ENCODE measurements around the gene LEO1. TPM values are rescaled to one million over a fixed set of nuclear protein-coding genes. Genes with fewer than 3 reads are reported as not detected.
A peak's percentile ranks its signal among the peaks of the same experiment; 100 is the strongest.

Gene LEO1
- polyA plus RNA-seq (ENCODE audit: insufficient read length in 4 of 4), result 10 to 100 TPM; 29.8 to 36.6 (median 35.3) TPM

GRCh38 chr15:51971375-51972133, at the start of gene LEO1:
Gene LEO1 (minus strand): TSS chr15:51971778. CDS start chr15:51971745, 33 bp downstream.
- DNase-seq (ENCODE audit: low read depth in 4 of 4, low spot score in 3 of 4), result peak; percentile 90 to 95 (median 93)

GRCh38 chr15:52021128-52021671, 49.6 kb upstream of the LEO1 start:
- no peak for DNase-seq (ENCODE audit: low read depth in 4 of 4, low spot score in 3 of 4)

DNA sequence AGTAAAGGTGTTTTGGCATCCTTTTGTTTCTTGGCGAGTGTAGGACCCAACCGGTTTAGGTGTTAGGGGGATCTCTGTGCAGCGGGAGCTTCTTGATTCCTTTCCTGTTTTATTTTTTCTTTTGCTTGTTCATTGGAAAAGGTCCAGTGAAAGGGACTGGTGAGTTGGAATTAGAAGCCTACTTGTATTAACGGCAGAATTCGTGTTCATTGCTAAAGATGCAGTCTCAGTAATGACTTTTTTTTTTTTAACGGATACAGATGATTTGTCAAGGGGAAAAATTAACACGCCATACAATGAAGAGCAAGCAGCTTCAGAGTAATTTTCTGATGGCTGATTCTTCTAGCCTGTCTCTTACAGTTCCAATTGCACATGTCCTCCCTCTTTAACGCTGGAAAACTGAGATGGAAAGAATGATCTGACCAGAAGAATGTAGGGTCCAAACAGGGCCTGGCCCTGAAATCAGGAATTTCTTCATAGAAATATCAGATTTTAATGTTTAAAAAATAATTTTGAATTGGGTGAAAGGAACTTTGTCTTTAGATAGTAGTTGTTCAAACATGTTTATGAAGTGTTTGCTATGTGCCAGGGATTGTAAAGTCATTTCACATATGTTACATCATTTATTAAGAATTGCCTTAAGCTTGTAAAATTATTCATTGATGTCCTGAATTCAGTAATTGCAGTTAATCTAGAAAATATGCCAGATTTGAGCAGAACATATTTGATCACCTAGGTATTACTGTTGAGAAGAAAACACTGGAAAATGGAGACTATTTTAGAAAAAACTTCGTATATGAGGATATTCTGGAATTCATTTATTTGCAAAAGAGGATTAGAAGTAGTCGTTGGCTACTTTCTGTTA, 48.9 kb upstream of the LEO1 start:
- DNase-seq (ENCODE audit: low read depth in 4 of 4, low spot score in 3 of 4), result no peak

- DNase-seq (ENCODE audit: low read depth in 4 of 4, low spot score in 3 of 4), result peak in 3 of 4 donors; percentile 42 to 71 (median 60)
Measured at GRCh38 chr15:52019394-52020220, 48.0 kb upstream of the LEO1 start.

DNA sequence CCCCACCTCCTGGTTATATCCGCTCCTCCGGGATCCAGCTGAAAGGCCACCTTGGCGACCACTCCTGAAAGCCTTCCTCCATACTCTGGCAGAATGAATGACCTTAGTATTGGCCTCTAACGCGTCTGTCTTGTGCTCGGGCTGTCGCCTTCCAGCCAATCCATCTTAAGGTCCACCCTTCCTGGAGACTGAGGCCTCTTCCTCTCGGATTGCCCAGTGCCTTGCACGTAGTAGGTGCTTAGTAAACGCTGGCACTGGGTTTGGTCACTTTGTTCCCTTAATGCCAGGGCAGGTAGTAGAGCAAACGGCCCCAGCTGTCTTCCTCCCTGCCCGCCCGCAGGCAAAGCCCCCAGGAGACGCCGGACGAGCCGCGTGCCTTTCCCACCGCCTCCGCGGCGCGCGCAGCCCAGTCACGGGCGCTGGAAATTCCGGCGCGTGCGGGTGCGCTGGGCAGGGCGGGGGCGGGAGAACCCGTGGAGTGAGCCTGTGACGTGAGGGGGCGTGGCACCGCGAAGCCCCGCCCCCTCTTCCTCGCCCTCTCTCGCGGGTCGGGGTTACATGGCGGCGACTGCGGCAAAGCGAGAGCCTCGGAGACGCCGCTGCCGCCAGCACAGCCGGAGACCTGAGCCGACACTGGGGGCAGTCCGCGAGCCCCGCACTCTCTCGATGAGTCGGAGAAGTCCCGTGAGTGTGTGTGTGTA, 47.3 kb upstream of the LEO1 start, which contains the start of gene MAPK6:
TSS of gene MAPK6 (plus strand) at position 527 of the 701 bp plus-strand sequence. CDS start 27,242 bp downstream, outside the sequence.
- peak; percentile 89 to 98 (median 90) for DNase-seq (ENCODE audit: low read depth in 4 of 4, low spot score in 3 of 4)

- DNase-seq (ENCODE audit: low read depth in 4 of 4, low spot score in 3 of 4), result no peak
Measured at GRCh38 chr15:52018244-52018643, 46.7 kb upstream of the LEO1 start.

DNA sequence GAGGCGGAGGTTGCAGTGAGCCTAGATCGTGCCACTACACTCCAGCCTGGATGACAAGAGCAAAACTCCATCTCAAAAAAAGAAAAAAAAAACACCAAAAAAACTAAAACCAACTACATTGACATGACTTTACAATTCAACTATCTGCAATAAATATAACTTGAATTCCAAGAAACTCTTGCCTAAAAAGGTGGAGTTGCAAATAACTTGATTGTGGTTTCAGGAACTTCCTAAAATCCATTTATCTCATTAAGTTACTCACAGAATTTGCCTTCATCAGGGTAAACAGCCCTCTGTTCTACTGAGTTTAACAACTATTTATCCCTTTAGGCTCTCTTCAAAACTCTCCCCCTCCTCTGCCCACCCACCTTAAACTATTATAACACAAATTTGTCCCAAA, 44.7 kb upstream of the LEO1 start:
- DNase-seq (ENCODE audit: low read depth in 4 of 4, low spot score in 3 of 4), result no peak

DNA sequence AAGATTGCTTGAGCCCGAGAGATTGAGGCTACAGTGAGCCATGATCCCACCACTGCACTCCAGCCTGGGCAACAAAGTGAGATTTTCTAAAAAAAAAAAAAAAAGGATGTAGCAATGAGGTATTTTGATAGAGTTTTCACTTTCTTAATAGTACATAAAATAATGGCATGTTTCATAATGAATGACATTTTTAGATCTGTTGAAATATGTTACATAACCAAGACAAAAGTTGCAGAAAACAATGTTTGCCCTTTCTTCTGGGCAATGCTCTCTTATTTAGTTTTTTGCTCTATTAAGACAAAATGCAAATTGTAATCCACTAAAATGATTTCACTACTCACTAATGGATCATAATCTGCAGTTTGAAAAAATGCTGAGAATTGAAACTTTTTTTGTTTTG, 43.0 kb upstream of the LEO1 start:
- no peak for DNase-seq (ENCODE audit: low read depth in 4 of 4, low spot score in 3 of 4)

GRCh38 chr15:52013151-52013791, 41.7 kb upstream of the LEO1 start:
- no peak for DNase-seq (ENCODE audit: low read depth in 4 of 4, low spot score in 3 of 4)

DNA sequence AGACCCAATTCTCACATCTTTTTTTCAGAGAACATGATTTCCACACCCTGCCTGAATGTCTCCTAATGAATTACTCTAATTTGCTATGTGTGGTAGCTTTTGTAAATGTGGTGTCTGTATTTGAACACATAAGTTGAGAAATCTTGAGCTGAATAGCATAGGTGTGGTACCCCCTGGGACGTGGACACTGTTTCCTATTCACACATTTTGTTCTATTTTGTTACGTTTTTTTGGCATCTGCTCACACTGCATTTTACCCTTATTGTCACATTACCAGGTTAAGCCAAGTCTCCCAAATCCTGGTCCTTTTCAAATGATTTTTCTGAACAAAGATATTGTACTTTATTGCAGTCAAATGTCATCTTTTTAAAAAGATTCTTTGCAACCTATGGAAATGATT, 40.6 kb upstream of the LEO1 start:
- no peak for DNase-seq (ENCODE audit: low read depth in 4 of 4, low spot score in 3 of 4)

DNA sequence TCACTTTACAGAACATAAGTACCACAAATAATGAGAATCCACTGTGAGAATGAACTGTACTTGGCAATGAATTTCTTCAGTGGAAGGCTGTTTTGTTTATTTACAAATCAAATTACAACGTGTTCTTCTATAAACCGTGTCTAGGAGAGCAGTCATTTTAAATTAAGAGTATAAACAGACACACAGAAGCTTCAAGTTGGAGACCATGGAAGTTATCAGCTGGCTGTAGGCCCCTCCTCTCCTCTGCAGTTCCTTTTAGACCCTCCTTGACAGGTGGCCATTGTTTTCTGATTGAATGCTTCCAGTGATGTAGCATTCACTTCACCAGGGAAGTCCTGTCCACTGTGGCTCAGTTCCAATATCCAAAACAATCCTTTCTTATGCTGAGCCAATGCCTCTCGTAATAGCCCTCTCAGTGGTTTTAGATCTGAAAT, 40.1 kb upstream of the LEO1 start:
- no peak for DNase-seq (ENCODE audit: low read depth in 4 of 4, low spot score in 3 of 4)

DNA sequence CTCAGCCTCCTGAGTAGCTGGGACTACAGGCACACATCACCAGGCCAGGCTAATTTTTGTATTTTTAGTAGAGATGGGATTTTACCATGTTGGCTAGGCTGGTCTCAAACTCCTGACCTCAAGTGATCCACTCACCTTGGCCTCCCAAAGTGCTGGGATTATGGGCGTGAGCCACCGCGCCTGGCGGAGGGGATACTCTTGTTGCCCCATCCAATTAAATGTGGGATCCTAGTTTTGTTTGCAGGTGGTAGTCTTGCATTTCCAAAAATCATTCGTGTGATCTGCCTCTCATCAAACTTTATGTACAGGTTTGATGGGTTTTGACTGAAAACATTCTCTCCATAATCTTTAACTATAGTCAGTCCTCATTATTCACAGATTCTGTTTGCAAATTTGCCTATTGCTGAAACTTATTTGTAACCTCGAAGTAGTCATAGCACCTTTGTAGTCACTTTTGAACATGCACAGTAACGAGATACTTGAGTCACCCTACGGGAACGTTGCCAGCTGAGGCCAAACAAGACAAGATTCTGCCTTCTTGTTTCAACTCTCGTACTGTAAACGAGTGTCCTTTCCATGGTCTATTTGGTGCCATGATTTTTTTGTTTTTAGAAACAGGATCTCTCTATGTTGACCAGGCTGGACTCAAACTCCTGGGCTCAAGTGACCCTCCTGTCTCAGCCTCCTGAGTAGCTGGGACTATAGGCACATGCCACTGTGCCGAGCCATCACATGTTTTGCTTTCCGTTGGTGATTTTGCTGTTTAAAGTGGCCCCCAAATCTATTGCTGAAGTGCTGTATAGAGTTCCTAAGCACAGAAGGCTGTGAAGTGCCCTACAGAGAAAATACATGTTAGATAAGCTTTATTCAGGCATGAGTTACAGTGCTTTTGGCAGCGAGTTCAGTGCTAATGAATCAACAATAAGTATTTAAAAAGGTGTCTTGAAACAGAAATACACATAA, 39.3 kb upstream of the LEO1 start:
- no peak for DNase-seq (ENCODE audit: low read depth in 4 of 4, low spot score in 3 of 4)

DNA sequence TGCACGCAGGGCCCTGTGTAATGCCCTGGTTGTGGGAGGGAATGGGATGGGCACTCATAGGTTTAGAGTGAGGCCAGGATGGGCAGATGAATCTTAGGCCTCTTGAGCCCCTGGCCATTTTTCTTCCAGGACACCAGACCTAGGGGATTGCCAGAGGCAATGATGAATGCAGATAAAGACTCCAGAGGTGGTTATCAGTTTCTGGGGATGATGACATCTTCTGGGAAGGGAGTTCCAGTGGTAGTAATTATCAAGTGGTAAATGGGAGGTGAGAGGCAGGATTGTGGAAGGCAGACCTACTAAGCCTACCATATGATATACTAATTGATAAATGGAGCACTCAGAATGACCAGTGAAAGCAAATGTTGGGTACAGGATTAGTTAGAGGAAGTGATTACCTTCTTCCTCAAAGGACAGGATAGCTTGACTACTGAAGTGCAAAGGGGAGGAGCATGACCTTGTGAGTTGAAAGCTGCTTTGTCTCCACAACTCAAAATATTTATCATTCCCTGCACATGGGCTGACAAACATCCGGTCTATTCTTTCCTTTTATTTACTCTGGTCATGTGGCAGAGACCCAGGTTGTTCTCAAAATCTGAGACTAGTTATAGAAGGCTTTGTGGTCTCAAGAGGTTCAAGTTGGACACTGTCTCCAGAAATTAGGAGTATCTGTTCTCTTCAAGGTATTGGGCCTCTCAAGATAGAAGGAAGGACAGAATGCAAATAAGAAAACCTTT, 37.3 kb upstream of the LEO1 start:
- DNase-seq (ENCODE audit: low read depth in 4 of 4, low spot score in 3 of 4), result no peak

GRCh38 chr15:52008359-52008697, 36.8 kb upstream of the LEO1 start:
- no peak for DNase-seq (ENCODE audit: low read depth in 4 of 4, low spot score in 3 of 4)

- no peak for DNase-seq (ENCODE audit: low read depth in 4 of 4, low spot score in 3 of 4)
Measured at GRCh38 chr15:52006702-52007340, 35.2 kb upstream of the LEO1 start.

DNA sequence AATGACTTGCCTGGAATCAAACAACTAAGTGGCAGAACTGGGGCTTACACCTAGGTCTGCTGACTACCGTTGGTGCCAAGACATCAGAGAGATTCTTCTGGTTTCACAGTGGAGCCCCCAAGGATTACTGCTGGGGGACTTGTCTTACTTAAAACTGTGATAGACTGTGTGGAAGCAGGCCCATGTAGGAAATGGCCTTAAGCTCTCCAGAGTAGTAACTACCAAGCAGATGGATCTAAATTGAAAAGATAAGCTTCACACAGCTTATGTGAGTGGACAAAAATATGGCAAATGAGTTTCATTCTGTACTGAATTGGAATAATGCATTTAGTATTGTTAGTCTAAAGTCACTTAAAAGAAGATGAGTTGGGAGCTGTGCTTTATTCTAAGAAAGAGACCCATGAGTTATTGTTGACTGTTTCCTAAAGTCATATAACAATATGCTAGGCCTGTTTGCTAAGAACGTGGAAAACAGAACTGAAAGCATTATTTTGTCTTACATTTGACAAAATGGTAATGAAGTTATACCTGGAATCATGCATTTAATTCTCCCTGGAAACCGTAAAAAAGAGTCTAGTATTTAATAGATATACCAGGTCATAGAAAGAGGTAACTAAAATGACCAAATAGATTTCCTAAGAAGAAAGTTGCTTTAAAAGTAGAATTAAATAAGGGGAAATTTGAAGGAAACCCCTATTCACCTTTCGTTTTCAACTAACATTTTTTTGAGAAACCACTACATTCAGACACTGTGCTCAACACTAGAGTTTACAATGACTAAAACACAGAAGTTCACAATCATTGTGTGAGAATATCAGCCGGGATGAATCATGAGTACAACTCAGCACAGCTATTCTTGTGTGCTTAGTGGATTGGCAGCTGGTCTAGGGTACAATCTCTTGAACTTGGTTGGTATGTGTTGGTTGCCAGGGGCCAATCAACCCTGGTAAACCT, 34.4 kb upstream of the LEO1 start:
- DNase-seq (ENCODE audit: low read depth in 4 of 4, low spot score in 3 of 4), result no peak
